K562 treated with DMSO at 1 percent for 48 hours (cell line): ENCODE data around the gene MT1HL1. TPM values are rescaled to one million over a fixed set of nuclear protein-coding genes. Genes with fewer than 3 reads are reported as not detected.

ENCODE experiments used
- total RNA-seq: library from RNA; unstranded; fragments of 300-600 nt; gene quantifications from 2 replicates; pipeline ENCODE4 v1.2.3, GENCODE V29; 2022; ENCODE audit warnings: low replicate concordance; ENCODE audit errors: extremely low read depth

Gene MT1HL1
- not detected in 2 replicates for total RNA-seq

DNA sequence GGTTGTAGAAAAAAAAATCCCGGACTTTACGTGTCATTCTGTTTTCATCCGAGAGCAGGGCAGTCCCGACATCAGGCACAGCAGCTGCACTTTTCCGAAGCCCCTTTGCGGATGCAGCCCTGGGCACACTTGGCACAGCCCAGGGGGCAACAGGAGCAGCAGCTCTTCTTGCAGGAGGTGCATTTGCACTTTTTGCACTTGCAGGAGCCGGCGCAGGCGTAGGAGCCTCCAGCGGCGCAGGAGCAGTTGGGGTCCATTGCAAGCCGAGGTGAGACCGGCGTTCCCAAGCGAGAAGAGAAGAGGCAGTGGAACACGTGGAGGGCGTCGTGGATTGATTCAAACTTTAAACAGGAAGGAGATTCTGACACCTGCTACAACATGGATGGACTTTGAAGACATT lies at the start of gene MT1HL1:
Gene MT1HL1, minus strand, starts transcription at position 326 of the 400 bp plus-strand sequence. Its CDS starts 69 bp downstream, at position 257.

DNA sequence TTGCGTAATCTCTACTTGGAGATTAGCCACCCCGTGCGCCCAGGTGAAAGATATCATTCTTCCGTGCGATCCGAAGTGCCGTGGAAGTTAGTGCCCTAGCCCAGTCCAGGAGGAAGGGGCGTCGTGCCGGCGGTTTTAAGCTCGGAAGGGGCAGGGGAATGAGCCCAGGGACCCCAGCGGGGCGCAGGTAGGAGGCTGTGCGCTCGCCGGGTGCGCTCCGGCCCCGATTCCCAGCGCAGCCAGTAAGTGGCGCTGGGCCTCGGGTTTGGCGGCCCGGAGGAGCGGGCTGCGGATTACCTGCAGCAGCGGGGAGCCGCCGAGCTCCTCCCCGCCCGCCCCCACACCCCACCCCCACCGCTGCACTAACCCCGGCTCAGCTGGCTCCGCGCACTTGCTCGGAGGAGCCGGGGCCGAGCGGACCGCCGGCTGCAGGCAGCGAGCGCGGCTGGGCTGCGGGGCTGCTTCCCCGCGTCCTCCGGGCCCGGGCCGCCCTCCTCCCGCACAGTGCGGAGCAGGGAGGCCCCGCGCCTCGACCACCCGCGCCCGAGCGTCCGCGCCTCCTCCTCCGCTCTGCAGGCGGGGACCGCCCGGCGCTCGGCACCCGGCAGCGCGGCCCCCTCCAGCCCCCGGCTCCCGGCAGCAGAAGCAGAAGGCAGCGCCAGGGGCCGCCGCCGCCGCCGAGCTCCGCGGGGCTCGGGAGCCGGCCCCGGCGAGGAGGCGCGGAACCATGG lies 37.7 kb upstream of the MT1HL1 start, which contains the start of gene RYR2:
Gene RYR2, plus strand, starts transcription at position 390 of the 731 bp plus-strand sequence. Its CDS starts 338 bp downstream, at position 728.

Other genes with a start within 250 kb of the MT1HL1 start
- gene MTR, start 209.1 kb downstream of the MT1HL1 start, total RNA-seq = not detected in 2 replicates
- not detected in 2 replicates for gene RYR2, start 37.7 kb upstream of the MT1HL1 start, total RNA-seq